Liver (tissue), 3 donors: ENCODE results near the gene SCGB1C2.

ENCODE experiments used
- GABPA ChIP-seq, 2 donors: IDR thresholded peaks in 1 of 2; conservative IDR thresholded peaks in 1 of 2; 2 replicates each; pipeline ENCODE4 v1.6.1; 2016; ENCODE audit warnings: antibody characterized with exemption in 2 of 2, mild to moderate bottlenecking in 1 of 2, moderate library complexity in 1 of 2
- HNF4A ChIP-seq, 2 donors: conservative IDR thresholded peaks; 2 replicates each; pipeline ENCODE4 v1.6.1; 2016; ENCODE audit warnings: antibody characterized with exemption in 2 of 2, mild to moderate bottlenecking in 2 of 2
- MAX ChIP-seq: IDR thresholded peaks from 2 replicates; pipeline ENCODE4 v1.6.1; 2016; ENCODE audit warnings: antibody characterized with exemption
- RAD21 ChIP-seq, 2 donors: IDR thresholded peaks; 2 replicates each; pipeline ENCODE4 v1.6.1; 2016; ENCODE audit warnings: antibody characterized with exemption in 2 of 2, mild to moderate bottlenecking in 2 of 2
- REST ChIP-seq: IDR thresholded peaks from 2 replicates; pipeline ENCODE4 v1.6.1; 2016; ENCODE audit warnings: antibody characterized with exemption, mild to moderate bottlenecking
- RXRA ChIP-seq, 2 donors: IDR thresholded peaks; 2 replicates each; pipeline ENCODE4 v1.6.1; 2017 to 2018; ENCODE audit warnings: antibody characterized with exemption in 2 of 2, mild to moderate bottlenecking in 1 of 2
- SP1 ChIP-seq: IDR thresholded peaks from 2 replicates; pipeline ENCODE4 v1.6.1; 2018; ENCODE audit warnings: antibody characterized with exemption, mild to moderate bottlenecking
- TAF1 ChIP-seq: conservative IDR thresholded peaks from 2 replicates; pipeline ENCODE4 v1.6.1; 2016; ENCODE audit warnings: antibody characterized with exemption, mild to moderate bottlenecking
- YY1 ChIP-seq: IDR thresholded peaks from 2 replicates; pipeline ENCODE4 v1.6.1; 2016; ENCODE audit warnings: antibody characterized with exemption, mild to moderate bottlenecking
- TF ChIP-seq, protein P1 (sequence below): fragments of 150-350 bp; IDR thresholded peaks from 2 replicates; pipeline ENCODE4 v1.5.1; 2017; ENCODE audit warnings: improper control_type of control experiment, low read depth, low read length; ENCODE audit not compliant: missing input control
- TF ChIP-seq, protein P2 (sequence below): IDR thresholded peaks from 2 replicates; pipeline ENCODE4 v1.6.1; 2016; ENCODE audit warnings: antibody characterized with exemption
- donor health status: healthy.
- donor health status: healthy.

DNA sequence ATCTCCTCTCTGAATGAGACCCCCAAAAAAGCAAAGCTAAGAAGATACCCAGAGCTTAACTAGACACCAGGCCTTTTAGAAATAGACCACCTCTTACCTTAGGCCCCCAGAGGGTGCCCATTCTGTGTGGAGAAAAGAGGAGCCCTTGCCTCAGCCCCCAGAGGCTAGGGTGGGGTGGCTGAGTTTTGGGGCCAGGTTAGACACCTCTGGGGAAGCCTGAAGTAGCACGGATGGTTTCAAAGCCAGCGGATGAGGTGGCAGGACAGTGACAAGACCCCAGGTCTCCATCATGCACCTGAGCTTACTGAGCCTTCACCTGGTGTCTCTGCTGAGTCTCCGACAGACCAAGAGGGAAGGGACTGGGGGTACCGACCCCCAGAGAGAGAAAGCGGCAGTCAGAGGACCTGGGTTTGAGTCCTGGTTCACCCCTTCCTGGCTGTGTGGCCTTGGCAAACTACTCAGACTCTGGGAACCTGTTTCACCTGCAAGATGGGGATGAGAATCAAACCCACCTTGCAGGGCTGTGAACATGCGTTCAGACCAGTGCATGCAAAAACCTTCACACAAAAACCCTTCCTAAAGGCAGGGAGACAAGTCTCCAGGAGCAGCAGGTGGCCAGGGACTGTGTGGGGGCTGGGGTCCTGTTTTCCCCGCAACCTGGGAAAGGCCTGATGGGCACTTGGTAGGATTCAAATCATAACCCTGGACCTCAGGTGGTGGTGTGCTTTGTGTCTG is 7.7 kb downstream of the SCGB1C2 start:
- TF ChIP-seq, protein P1, sequence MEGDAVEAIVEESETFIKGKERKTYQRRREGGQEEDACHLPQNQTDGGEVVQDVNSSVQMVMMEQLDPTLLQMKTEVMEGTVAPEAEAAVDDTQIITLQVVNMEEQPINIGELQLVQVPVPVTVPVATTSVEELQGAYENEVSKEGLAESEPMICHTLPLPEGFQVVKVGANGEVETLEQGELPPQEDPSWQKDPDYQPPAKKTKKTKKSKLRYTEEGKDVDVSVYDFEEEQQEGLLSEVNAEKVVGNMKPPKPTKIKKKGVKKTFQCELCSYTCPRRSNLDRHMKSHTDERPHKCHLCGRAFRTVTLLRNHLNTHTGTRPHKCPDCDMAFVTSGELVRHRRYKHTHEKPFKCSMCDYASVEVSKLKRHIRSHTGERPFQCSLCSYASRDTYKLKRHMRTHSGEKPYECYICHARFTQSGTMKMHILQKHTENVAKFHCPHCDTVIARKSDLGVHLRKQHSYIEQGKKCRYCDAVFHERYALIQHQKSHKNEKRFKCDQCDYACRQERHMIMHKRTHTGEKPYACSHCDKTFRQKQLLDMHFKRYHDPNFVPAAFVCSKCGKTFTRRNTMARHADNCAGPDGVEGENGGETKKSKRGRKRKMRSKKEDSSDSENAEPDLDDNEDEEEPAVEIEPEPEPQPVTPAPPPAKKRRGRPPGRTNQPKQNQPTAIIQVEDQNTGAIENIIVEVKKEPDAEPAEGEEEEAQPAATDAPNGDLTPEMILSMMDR, result no peak
- TF ChIP-seq YY1 (no peak), MAX (no peak), REST (no peak), RAD21 (IDR thresholded peaks at IDR 0.05) (no peak), SP1 (no peak), GABPA (IDR thresholded peaks at IDR 0.05 in 1 of 2, conservative IDR thresholded peaks at IDR 0.05 in 1 of 2) (no peak), HNF4A (conservative IDR thresholded peaks at IDR 0.05) (no peak), TAF1 (no peak), RXRA (IDR thresholded peaks at IDR 0.05) (no peak)
- TF ChIP-seq, protein P2, sequence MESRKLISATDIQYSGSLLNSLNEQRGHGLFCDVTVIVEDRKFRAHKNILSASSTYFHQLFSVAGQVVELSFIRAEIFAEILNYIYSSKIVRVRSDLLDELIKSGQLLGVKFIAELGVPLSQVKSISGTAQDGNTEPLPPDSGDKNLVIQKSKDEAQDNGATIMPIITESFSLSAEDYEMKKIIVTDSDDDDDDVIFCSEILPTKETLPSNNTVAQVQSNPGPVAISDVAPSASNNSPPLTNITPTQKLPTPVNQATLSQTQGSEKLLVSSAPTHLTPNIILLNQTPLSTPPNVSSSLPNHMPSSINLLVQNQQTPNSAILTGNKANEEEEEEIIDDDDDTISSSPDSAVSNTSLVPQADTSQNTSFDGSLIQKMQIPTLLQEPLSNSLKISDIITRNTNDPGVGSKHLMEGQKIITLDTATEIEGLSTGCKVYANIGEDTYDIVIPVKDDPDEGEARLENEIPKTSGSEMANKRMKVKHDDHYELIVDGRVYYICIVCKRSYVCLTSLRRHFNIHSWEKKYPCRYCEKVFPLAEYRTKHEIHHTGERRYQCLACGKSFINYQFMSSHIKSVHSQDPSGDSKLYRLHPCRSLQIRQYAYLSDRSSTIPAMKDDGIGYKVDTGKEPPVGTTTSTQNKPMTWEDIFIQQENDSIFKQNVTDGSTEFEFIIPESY, result no peak
